ENCODE measurements around the gene MAPK8.

GRCh38 chr10:48437546-48437945 lies 131.1 kb downstream of the MAPK8 start:
- TF ChIP-seq GATA2 (IDR thresholded peaks at IDR 0.05; ENCODE audit: low read depth, low read length): no peak
- TF ChIP-seq GATA3 (IDR thresholded peaks at IDR 0.05; ENCODE audit: low read depth, low read length): no peak

Measured in SH-SY5Y (cell line).